Measurements from ENCODE around the gene DNHD1. TPM values are rescaled to one million over a fixed set of nuclear protein-coding genes. Genes with fewer than 3 reads are reported as not detected.

Gene DNHD1
- total RNA-seq, 3 donors from 2014 or later: 12.9 to 17.7 (median 15.5) TPM

GRCh38 chr11:6620636-6621035 is 123.6 kb downstream of the DNHD1 start:
- Histone ChIP-seq H3K4me1 (ENCODE audit: low read depth) (peaks cover 9% of the 10 kb centered on the region), H3K9me3 (no peaks in the 10 kb centered on the region), H3K36me3 (ENCODE audit: low read depth) (no peaks in the 10 kb centered on the region), H3K4me3 (no peak overlapping the region)
- DNase-seq (no peak), ATAC-seq (no peak)
- no peak for TF ChIP-seq CTCF (IDR thresholded peaks at IDR 0.05)
- intact Hi-C loops (cut with DNase I, micrococcal nuclease): no loop called here

Other genes starting within 250 kb of the DNHD1 start
- gene CCKBR, start 237.4 kb upstream of the DNHD1 start, total RNA-seq: under 1 TPM in 1 of 3 donors, not detected in 2; 0.60 TPM
- gene CAVIN3, start 176.8 kb upstream of the DNHD1 start, total RNA-seq: 10 to 100 TPM in 2 of 3 donors, 1 to 10 TPM in 1; 4.6 to 21.3 (median 20.7) TPM
- 10 to 100 TPM; 45.3 to 86.6 (median 62.0) TPM for gene SMPD1, start 106.8 kb upstream of the DNHD1 start, total RNA-seq
- gene APBB1, start 78.2 kb upstream of the DNHD1 start, total RNA-seq: 10 to 100 TPM in 1 of 3 donors, 1 to 10 TPM in 2; 5.2 to 64.7 (median 8.3) TPM
- gene HPX, start 56.3 kb upstream of the DNHD1 start, total RNA-seq: 1 to 10 TPM; 2.0 to 7.0 (median 2.3) TPM
- 10 to 100 TPM; 28.0 to 57.8 (median 48.4) TPM for gene TRIM3, start 23.3 kb upstream of the DNHD1 start, total RNA-seq
- gene ARFIP2, start 15.9 kb upstream of the DNHD1 start, total RNA-seq: 10 to 100 TPM; 52.7 to 85.0 (median 76.6) TPM
- 10 to 100 TPM; 36.9 to 42.4 (median 41.0) TPM for gene TIMM10B, start 15.8 kb upstream of the DNHD1 start, total RNA-seq
- gene RRP8, start 106.3 kb downstream of the DNHD1 start, total RNA-seq: 10 to 100 TPM; 20.5 to 33.7 (median 20.7) TPM
- gene ILK, start 106.5 kb downstream of the DNHD1 start, total RNA-seq: 100 to 1,000 TPM; 113 to 323 (median 115) TPM
- 100 to 1,000 TPM in 2 of 3 donors, 10 to 100 TPM in 1; 84.0 to 135 (median 115) TPM for gene TAF10, start 114.9 kb downstream of the DNHD1 start, total RNA-seq
- 100 to 1,000 TPM in 1 of 3 donors, 10 to 100 TPM in 2; 86.4 to 116 (median 93.8) TPM for gene TPP1, start 122.1 kb downstream of the DNHD1 start, total RNA-seq
- 10 to 100 TPM in 1 of 3 donors, 1 to 10 TPM in 2; 3.5 to 38.8 (median 6.0) TPM for gene DCHS1, start 158.5 kb downstream of the DNHD1 start, total RNA-seq
- 10 to 100 TPM; 21.2 to 29.7 (median 29.6) TPM for gene MRPL17, start 186.1 kb downstream of the DNHD1 start, total RNA-seq

All from mucosa of descending colon (tissue), 3 donors.